AG04449 (cell line): Measurements from ENCODE around the gene KPNA3.

Experiments
- CTCF ChIA-PET: fragments of 350-600 bp; formaldehyde crosslinking; extraction: SDS; loops from one replicate; lab custom pipeline; 2021; ENCODE audit warnings: antibody characterized with exemption; lab: Yijun Ruan, JAX
- POLR2A ChIA-PET: fragments of 400-600, 350-600 bp; formaldehyde crosslinking; extraction: SDS; loops from one replicate; lab custom pipeline; 2020; ENCODE audit warnings: antibody characterized with exemption, inconsistent platforms; lab: Yijun Ruan, JAX
- DNase-seq: peaks from one replicate; pipeline ENCODE4 v3.0.0-alpha.2; 2010; ENCODE audit warnings: low read depth, low spot score
- H3K4me3 ChIP-seq: 2 replicates; pipeline ENCODE4 v1.5.1; 2011; ENCODE audit warnings: low read depth, mild to moderate bottlenecking, control low read depth, low read length
- TF ChIP-seq, protein P1 (sequence below): IDR thresholded peaks from one replicate; pipeline ENCODE4 v1.5.1; 2011; ENCODE audit warnings: mild to moderate bottlenecking, moderate library complexity, low read length, control low read depth, inconsistent platforms; ENCODE audit not compliant: insufficient read depth; ENCODE audit errors: missing control alignments

The KPNA3 gene

GRCh38 chr13:49653478-49653877 lies 139.0 kb downstream of the KPNA3 start:
- CTCF ChIA-PET: no interaction called here
- DNase-seq: no peak
- TF ChIP-seq, protein P1, sequence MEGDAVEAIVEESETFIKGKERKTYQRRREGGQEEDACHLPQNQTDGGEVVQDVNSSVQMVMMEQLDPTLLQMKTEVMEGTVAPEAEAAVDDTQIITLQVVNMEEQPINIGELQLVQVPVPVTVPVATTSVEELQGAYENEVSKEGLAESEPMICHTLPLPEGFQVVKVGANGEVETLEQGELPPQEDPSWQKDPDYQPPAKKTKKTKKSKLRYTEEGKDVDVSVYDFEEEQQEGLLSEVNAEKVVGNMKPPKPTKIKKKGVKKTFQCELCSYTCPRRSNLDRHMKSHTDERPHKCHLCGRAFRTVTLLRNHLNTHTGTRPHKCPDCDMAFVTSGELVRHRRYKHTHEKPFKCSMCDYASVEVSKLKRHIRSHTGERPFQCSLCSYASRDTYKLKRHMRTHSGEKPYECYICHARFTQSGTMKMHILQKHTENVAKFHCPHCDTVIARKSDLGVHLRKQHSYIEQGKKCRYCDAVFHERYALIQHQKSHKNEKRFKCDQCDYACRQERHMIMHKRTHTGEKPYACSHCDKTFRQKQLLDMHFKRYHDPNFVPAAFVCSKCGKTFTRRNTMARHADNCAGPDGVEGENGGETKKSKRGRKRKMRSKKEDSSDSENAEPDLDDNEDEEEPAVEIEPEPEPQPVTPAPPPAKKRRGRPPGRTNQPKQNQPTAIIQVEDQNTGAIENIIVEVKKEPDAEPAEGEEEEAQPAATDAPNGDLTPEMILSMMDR: no peak
- POLR2A ChIA-PET: no interaction called here
- no peak overlapping the region for H3K4me3 ChIP-seq

DNA sequence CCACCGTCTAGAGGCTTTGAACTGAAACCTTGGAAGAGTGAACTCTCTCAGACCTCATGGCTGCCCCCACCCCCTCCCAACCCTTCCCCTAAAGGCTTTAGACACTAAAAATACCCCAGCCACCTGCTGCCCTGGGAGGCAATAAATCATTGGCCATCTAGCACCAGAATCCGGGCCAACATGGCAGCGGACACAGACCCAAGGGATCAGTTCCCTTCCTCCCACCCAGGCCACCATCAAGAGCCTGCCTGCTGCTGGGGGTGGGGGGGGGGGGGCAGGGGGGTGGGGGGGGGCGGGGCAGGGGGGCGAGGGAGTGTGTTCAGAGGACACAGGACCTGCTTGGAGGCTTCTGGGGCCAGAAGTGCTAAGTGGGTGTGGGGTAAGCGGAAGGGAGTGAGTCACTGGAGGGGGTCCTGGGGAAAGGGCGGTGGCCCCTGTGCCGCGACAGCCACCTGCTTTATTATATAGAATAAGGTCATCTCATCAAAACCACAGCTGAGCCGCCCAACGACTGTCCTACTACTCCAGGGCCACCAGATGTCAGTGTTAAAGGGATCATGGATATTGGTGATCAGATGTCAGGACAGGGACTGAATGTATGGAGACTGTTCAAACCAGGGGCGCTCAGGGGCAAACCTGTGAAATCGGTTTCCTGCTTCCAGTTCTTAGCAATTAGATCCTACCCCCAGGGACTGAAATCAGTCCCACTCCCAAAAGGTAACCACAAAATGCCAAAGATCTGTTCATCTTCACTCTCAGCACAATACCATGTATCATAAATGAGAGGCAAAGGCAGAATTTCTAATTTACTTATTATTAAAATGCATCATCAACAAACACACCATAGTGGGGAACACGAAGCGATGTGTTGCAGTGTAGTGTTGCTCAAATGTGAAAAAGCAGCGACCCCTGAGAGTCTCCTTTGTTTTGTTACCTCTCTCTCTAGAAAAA lies 139.9 kb downstream of the KPNA3 start:
- no peak for DNase-seq
- no peak overlapping the region for H3K4me3 ChIP-seq
- POLR2A ChIA-PET: no interaction called here
- TF ChIP-seq, protein P1: peak; percentile 55
- CTCF ChIA-PET: interaction anchor here (1.1 to 1.6 kb wide), 2 partner anchors 17 to 199 kb away, joined by 3 to 4 read pairs; no protein-coding TSS in a partner anchor

- no peak for DNase-seq
- TF ChIP-seq, protein P1: no peak
- POLR2A ChIA-PET: no interaction called here
- H3K4me3 ChIP-seq: no peak overlapping the region
- CTCF ChIA-PET: interaction anchor here (1.1 to 1.6 kb wide), 3 partner anchors 18 to 1418 kb away, joined by 3 to 4 read pairs (median 4); no protein-coding TSS in a partner anchor
Measured at GRCh38 chr13:49651570-49652354, 140.7 kb downstream of the KPNA3 start.

DNA sequence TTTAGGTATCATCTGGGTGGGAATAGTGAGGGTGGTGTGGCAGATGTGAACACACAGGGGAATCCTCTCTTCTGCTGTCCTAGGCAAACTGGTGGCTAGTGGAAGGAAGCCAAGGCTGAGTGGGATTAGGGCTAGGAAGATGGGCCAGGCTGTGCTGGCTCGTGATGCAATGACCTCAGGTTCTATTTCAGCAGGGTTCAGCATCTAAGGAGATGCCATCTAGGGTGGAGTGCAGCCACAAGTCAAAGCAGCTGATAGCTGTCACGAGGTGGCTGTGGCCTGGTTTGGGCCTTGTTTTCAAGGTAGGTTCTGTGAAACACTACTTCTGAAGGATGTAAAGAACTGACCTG lies 142.5 kb downstream of the KPNA3 start:
- TF ChIP-seq, protein P1: no peak
- no peak overlapping the region for H3K4me3 ChIP-seq
- ChIA-PET CTCF (interaction anchor here (1.2 to 1.6 kb wide), 3 partner anchors 9 to 19 kb away, joined by 3 to 7 read pairs (median 3); no protein-coding TSS in a partner anchor), POLR2A (no interaction called here)
- no peak for DNase-seq
